Measurements from ENCODE around the gene EXOC1L. TPM values are rescaled to one million over a fixed set of nuclear protein-coding genes. Genes with fewer than 3 reads are reported as not detected.

The EXOC1L gene, protein sequence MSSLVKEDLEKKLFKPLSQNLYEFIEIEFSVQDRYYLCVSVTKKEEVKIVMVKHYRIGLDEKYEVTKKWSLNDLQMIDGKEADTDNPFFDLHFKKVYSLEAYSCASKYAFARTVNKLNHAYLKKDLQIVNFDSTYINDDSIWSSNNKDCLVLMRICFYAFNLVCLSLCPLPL
- total RNA-seq (not detected in 2 replicates), polyA plus RNA-seq (not detected in 2 replicates), polyA minus RNA-seq (not detected in 2 replicates)
- not detected for total RNA-seq (2013)

DNA sequence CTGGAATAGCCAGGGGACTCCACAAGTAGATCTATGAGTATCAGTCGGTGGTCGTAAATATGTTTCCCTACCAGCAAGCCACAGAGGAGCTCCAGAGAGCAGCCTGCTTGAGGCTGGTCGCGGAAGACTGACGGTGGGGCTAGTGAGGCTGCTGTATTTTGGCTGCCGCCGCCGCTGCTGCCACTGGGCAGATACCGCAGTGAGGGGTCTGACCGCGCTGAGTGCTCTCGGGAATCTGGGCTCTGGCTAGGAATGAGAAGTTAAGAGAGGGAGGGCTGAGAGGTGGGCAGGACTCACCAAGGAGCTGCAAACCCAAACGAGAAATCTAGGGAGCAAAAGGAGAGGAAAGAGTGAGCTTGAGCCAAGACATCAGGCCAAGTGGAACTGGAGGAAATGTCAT lies at the start of gene EXOC1L:
Gene EXOC1L, plus strand, starts transcription at position 157 of the 400 bp plus-strand sequence. Its CDS starts 237 bp downstream, at position 394.
- no peaks in the 10 kb centered on the region for H4K20me1 ChIP-seq (ENCODE audit: control insufficient read depth, insufficient read depth, low read length, poor library complexity, severe bottlenecking)
- Mint-ChIP-seq H3K4me1 (peaks cover 3% of the 10 kb centered on the region), H3K9me3 (ENCODE audit: insufficient read depth) (no peaks in the 10 kb centered on the region), H3K4me3 (peak within 1 kb of the TSS; percentile 8), H3K27me3 (peaks cover 27% of the 10 kb centered on the region), H3K27ac (no peak within 1 kb of the TSS)
- H3K4me2 ChIP-seq (replicated peaks; ENCODE audit: low read depth, low read length, poor library complexity, severe bottlenecking) = peak within 1 kb of the TSS; percentile 19
- DNase-seq (peak; percentile 3), ATAC-seq (ENCODE audit: low read depth) (no peak)
- intact Hi-C loops (cut with micrococcal nuclease) = no loop called here
- H3K27me3 ChIP-seq (replicated peaks in 1 of 4; ENCODE audit: control extremely low read depth in 1 of 4, control insufficient read depth in 3 of 4, insufficient read depth in 4 of 4, low read length in 3 of 4) = peaks cover 0 to 20% (median 8%) of the 10 kb centered on the region in 4 experiments
- H3K9ac ChIP-seq (ENCODE audit: low read length) = no peak within 1 kb of the TSS
- H3K27ac ChIP-seq (ENCODE audit: low read length in 2 of 2) = no peak within 1 kb of the TSS
- H2AFZ ChIP-seq (ENCODE audit: insufficient read depth, low read depth, low read length, poor library complexity, severe bottlenecking) = peak within 1 kb of the TSS; percentile 60
- no peak within 1 kb of the TSS for H3K4me3 ChIP-seq (ENCODE audit: control extremely low read depth in 1 of 5, extremely low read depth in 1 of 5, insufficient read depth in 1 of 5, low read depth in 2 of 5, low read length in 4 of 5)
- H3K9me3 ChIP-seq (ENCODE audit: control extremely low read depth in 1 of 3, control insufficient read depth in 2 of 3, insufficient read depth in 1 of 3, low read length in 2 of 3) = no peaks in the 10 kb centered on the region
- H3K79me2 ChIP-seq (ENCODE audit: control insufficient read depth, insufficient read depth, low read length) = no peaks in the 10 kb centered on the region
- no peaks in the 10 kb centered on the region for H3K36me3 ChIP-seq (replicated peaks in 1 of 2; ENCODE audit: control extremely low read depth in 1 of 2, control insufficient read depth in 1 of 2, extremely low read depth in 1 of 2, insufficient read depth in 2 of 2, low read length in 1 of 2)
- CTCF ChIA-PET = interaction anchor here (1.1 kb wide), 1 partner anchor 411 kb away, joined by 3 read pairs; no protein-coding TSS in a partner anchor
- WGBS (ENCODE audit: insufficient coverage) = 27% methylated on average over 10 of the region's 13 CpGs
- TF ChIP-seq, protein P1, sequence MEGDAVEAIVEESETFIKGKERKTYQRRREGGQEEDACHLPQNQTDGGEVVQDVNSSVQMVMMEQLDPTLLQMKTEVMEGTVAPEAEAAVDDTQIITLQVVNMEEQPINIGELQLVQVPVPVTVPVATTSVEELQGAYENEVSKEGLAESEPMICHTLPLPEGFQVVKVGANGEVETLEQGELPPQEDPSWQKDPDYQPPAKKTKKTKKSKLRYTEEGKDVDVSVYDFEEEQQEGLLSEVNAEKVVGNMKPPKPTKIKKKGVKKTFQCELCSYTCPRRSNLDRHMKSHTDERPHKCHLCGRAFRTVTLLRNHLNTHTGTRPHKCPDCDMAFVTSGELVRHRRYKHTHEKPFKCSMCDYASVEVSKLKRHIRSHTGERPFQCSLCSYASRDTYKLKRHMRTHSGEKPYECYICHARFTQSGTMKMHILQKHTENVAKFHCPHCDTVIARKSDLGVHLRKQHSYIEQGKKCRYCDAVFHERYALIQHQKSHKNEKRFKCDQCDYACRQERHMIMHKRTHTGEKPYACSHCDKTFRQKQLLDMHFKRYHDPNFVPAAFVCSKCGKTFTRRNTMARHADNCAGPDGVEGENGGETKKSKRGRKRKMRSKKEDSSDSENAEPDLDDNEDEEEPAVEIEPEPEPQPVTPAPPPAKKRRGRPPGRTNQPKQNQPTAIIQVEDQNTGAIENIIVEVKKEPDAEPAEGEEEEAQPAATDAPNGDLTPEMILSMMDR (IDR thresholded peaks at IDR 0.05) = no peak
- POLR2A ChIA-PET = no interaction called here
- peaks cover 0 to 4% of the 10 kb centered on the region in 2 donors for H3K4me1 ChIP-seq (ENCODE audit: control insufficient read depth in 2 of 2, insufficient read depth in 2 of 2, low read length in 2 of 2)

DNA sequence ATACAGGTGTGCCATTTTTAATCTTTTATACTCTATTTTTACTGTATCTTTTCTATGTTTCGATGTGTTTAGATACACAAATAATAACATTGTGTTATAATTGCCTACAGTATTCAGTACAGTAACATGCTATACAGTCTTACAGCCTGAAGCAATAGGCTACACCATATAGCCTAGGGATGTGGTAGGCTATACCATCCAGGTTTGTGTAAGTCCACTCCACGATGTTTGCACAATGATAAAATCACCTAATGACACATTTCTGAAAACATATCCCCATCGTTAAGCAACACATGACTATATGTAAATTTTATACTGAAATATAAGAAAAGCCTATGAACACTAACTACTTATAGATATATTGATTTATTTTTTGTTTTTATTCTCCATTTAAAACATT lies 48.9 kb upstream of the EXOC1L start:
- H3K4me3 ChIP-seq (ENCODE audit: control extremely low read depth in 1 of 5, extremely low read depth in 1 of 5, insufficient read depth in 1 of 5, low read depth in 2 of 5, low read length in 4 of 5) = no peak overlapping the region
- H3K27me3 Mint-ChIP-seq = peaks cover 21% of the 10 kb centered on the region
- H3K27ac Mint-ChIP-seq = no peak overlapping the region
- peaks cover 0 to 4% (median 0%) of the 10 kb centered on the region in 4 experiments for H3K27me3 ChIP-seq (replicated peaks in 1 of 4; ENCODE audit: control extremely low read depth in 1 of 4, control insufficient read depth in 3 of 4, insufficient read depth in 4 of 4, low read length in 3 of 4)
- TF ChIP-seq EZH2 (IDR thresholded peaks at IDR 0.05; ENCODE audit: borderline replicate concordance, insufficient read depth, low read depth, low read length, poor library complexity, severe bottlenecking) = no peak
- TF ChIP-seq, protein P1 (IDR thresholded peaks at IDR 0.05) = no peak
- H4K20me1 ChIP-seq (ENCODE audit: control insufficient read depth, insufficient read depth, low read length, poor library complexity, severe bottlenecking) = no peaks in the 10 kb centered on the region
- H3K79me2 ChIP-seq (ENCODE audit: control insufficient read depth, insufficient read depth, low read length) = no peaks in the 10 kb centered on the region
- no peak overlapping the region for H3K4me2 ChIP-seq (replicated peaks; ENCODE audit: low read depth, low read length, poor library complexity, severe bottlenecking)
- no peaks in the 10 kb centered on the region for H3K9me3 ChIP-seq (ENCODE audit: control extremely low read depth in 1 of 3, control insufficient read depth in 2 of 3, insufficient read depth in 1 of 3, low read length in 2 of 3)
- CTCF ChIA-PET = no interaction called here
- WGBS (ENCODE audit: insufficient coverage) = no CpG with 5 or more reads among the region's 3 CpGs
- no peak overlapping the region for H3K9ac ChIP-seq (ENCODE audit: low read length)
- H3K36me3 ChIP-seq (replicated peaks in 1 of 2; ENCODE audit: control extremely low read depth in 1 of 2, control insufficient read depth in 1 of 2, extremely low read depth in 1 of 2, insufficient read depth in 2 of 2, low read length in 1 of 2) = no peaks in the 10 kb centered on the region
- no peak overlapping the region for H2AFZ ChIP-seq (ENCODE audit: insufficient read depth, low read depth, low read length, poor library complexity, severe bottlenecking)
- H3K4me1 Mint-ChIP-seq = no peaks in the 10 kb centered on the region
- POLR2A ChIA-PET = no interaction called here
- no peaks in the 10 kb centered on the region for H3K9me3 Mint-ChIP-seq (ENCODE audit: insufficient read depth)
- no peak for DNase-seq
- no peak for ATAC-seq (ENCODE audit: low read depth)
- no peaks in the 10 kb centered on the region for H3K4me1 ChIP-seq (ENCODE audit: control insufficient read depth in 2 of 2, insufficient read depth in 2 of 2, low read length in 2 of 2)
- H3K4me3 Mint-ChIP-seq = no peak overlapping the region
- H3K27ac ChIP-seq (ENCODE audit: low read length in 2 of 2) = no peak overlapping the region
- intact Hi-C loops (cut with micrococcal nuclease) = no loop called here
